GM12878 (cell line): ENCODE measurements around the gene RTP3. TPM values are rescaled to one million over a fixed set of nuclear protein-coding genes. Genes with fewer than 3 reads are reported as not detected.

Experiments
- ASH2L ChIP-seq: fragments of 300-600, 200-600 bp; sonication (generic); IDR thresholded peaks from 2 replicates; pipeline ENCODE4 v1.6.1; 2017; ENCODE audit warnings: low read depth, mild to moderate bottlenecking, borderline replicate concordance
- BACH1 ChIP-seq: fragments of 450-650 bp; IDR thresholded peaks from 2 replicates; pipeline ENCODE4 v1.6.1; 2017; ENCODE audit warnings: mild to moderate bottlenecking, borderline replicate concordance
- CEBPB ChIP-seq, 2 experiments: fragments of 150-350 bp in 1 of 2; IDR thresholded peaks; 2 replicates each; pipeline ENCODE4 v1.6.1; 2012 to 2014; ENCODE audit warnings: low read depth in 2 of 2, low read length in 2 of 2, borderline replicate concordance in 1 of 2, inconsistent platforms in 1 of 2
- ELK1 ChIP-seq: IDR thresholded peaks from 2 replicates; pipeline ENCODE4 v1.6.1; 2012; ENCODE audit warnings: low read depth, low read length, improper control_type of control experiment
- FOS ChIP-seq: IDR thresholded peaks from 3 replicates; pipeline ENCODE4 v1.6.1; 2011; ENCODE audit warnings: borderline replicate concordance; ENCODE audit not compliant: insufficient read length; ENCODE audit errors: extremely low read depth
- IRF5 ChIP-seq: fragments of 450-650 bp; IDR thresholded peaks from 2 replicates; pipeline ENCODE4 v1.6.1; 2017; ENCODE audit warnings: borderline replicate concordance
- NR2C2 ChIP-seq: IDR thresholded peaks from 2 replicates; pipeline ENCODE4 v1.6.1; 2011; ENCODE audit warnings: borderline replicate concordance, low read depth; ENCODE audit not compliant: control insufficient read depth, insufficient read length
- PKNOX1 ChIP-seq: fragments of 450-650 bp; IDR thresholded peaks from 2 replicates; pipeline ENCODE4 v1.6.1; 2016; ENCODE audit warnings: mild to moderate bottlenecking
- POLR2AphosphoS5 ChIP-seq: IDR thresholded peaks from 2 replicates; pipeline ENCODE4 v1.6.1; 2011; ENCODE audit warnings: mild to moderate bottlenecking, low read length, inconsistent platforms
- TCF7 ChIP-seq: IDR thresholded peaks from 2 replicates; pipeline ENCODE4 v1.6.1; 2014; ENCODE audit warnings: antibody characterized with exemption, borderline replicate concordance
- ZNF217 ChIP-seq: fragments of 450-650 bp; IDR thresholded peaks from 2 replicates; pipeline ENCODE4 v1.6.1; 2017; ENCODE audit warnings: antibody characterized with exemption, mild to moderate bottlenecking
- ZSCAN29 ChIP-seq: fragments of 450-650 bp; IDR thresholded peaks from 2 replicates; pipeline ENCODE4 v1.6.1; 2017; ENCODE audit warnings: mild to moderate bottlenecking, moderate library complexity
- polyA plus RNA-seq, 11 experiments: library from polyadenylated mRNA; depleted of rRNA in 4 of 11; unstranded in 6 of 11; stranded (reverse) in 5 of 11; fragments of >200 nt; fragmentation: Nextera tagmentation in 4 of 11; fragmentation: Illumina TruSeq in 1 of 11; extraction: Ambion mirVana in 4 of 11; extraction: Trizol in 1 of 11; gene quantifications; 1 replicate in 1 of 11; 2 replicates in 10 of 11; pipeline versions ENCODE4 v1.2.1 to v1.2.3, GENCODE V29; 2011 to 2016; ENCODE audit warnings: inconsistent platforms in 2 of 11, missing spikeins in 2 of 11, low read depth in 1 of 11
- total RNA-seq, 4 experiments: library from RNA; depleted of rRNA in 3 of 4; stranded (reverse); fragments of >200 nt in 3 of 4; fragmentation: Illumina TruSeq in 1 of 4; extraction: Trizol in 1 of 4; gene quantifications; 2 replicates each; pipeline versions ENCODE4 v1.2.1 to v1.2.3, GENCODE V29; 2013 to 2021

Gene RTP3
- total and polyA plus RNA-seq, 10 of the 15 experiments (the other 5 are each of a cell fraction or from before 2014, with no cell fraction given) = 0.06 TPM; not detected in 9

GRCh38 chr3:46468753-46469600 lies 28.8 kb upstream of the RTP3 start (continued):
- TF ChIP-seq NR2C2 (no peak), IRF5 (no peak), TCF7 (no peak), POLR2AphosphoS5 (no peak), ASH2L (no peak), BACH1 (no peak), ZSCAN29 (no peak), ZNF217 (no peak), FOS (no peak), CEBPB (IDR thresholded peaks at IDR 0.05; ENCODE audit: borderline replicate concordance in 1 of 2, low read depth in 2 of 2, low read length in 2 of 2) (no peak), ELK1 (no peak), PKNOX1 (no peak)
